Epidermal melanocyte (primary cell): ENCODE data around the gene SYNC.

Source experiments
- DNase-seq: peaks from one replicate; pipeline ENCODE4 v3.0.0; 2011; ENCODE audit warnings: low spot score; ENCODE audit not compliant: insufficient read length

SYNC gene

DNA sequence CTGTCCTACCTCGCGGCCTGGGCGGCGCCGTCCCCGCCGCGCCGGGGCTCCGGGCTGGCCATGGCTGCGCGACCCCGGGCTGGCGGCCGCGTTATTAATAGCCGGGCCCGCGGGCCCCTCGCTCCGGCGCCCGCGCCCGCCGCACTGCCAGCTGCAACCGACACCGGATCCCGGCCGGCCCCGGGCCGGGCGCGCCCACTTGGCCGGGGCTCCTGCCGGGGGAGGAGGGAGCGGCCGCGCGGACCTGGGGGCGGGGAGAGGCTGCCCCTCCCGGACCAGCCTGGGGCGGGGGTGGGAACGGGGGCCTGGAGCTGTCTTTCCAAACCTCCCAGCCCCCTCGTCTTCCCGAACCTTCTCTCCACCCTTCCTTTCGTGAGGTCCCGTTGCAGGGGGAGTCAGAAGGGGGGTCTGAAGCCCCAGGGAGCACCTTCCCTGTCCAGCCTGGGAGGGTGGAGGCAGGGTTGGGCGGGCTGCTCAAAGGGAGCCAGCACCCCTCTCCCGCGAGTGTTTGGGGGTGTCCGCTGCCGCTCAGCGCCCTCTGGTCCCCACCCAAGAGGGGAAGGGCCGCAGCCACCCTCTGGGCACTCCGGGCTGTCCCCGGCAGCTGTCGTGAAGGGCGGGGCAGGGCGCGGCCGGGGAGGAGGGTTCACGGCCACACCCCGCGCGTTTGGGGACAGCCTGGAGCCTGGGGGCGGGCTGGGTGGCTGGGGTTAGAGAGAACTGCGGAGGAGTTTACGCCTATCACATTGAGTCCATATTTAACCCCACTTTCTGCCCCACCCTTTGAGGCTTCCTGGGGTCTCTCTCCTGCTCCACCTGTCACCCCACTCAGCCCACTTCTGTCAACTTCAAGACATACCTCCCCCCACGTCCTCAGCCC, at the start of gene SYNC:
Gene SYNC, minus strand, starts transcription at position 172 of the 880 bp plus-strand sequence. Its CDS starts 110 bp downstream, at position 62.
- peak; percentile 48 for DNase-seq

DNA sequence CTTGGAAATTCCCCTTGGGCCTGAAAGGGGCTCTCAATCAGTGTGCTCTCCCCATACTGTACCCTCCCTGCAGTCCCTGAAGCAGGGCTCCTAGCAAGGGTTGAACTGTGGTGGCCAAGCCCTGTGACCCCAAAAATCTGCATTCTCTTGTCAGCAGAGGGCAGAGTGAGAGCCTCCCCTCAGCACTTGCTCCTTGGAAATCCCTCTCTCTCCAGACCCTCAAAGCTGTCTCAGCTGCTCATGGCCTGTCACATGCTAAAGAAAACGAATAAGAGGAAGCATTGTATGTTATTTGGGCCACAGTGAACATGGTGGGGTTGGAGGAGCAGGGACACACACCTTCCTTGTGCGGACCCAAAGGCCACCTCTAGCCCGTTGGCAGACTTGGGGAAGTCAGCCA, 47.2 kb upstream of the SYNC start:
- no peak for DNase-seq

DNA sequence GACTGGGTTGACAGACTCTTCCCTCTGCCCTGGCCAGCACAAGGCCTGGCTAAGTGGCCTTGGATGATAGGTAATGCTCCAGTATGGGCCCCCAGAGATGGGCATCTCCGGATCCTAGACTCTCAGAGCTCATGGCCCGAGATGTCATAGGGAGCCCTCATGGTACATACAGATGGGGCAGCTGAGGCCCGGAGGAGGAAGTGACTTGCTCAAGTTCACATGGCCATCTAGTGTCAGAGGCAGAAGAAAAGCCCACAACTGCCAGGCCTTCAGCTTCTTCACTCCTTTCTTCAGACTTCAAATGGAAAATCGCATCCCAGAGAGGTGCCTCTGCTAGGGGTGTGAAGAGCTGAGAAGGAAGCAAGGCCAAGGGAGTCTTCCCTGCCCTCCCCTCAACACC, 46.8 kb upstream of the SYNC start:
- DNase-seq = no peak

DNA sequence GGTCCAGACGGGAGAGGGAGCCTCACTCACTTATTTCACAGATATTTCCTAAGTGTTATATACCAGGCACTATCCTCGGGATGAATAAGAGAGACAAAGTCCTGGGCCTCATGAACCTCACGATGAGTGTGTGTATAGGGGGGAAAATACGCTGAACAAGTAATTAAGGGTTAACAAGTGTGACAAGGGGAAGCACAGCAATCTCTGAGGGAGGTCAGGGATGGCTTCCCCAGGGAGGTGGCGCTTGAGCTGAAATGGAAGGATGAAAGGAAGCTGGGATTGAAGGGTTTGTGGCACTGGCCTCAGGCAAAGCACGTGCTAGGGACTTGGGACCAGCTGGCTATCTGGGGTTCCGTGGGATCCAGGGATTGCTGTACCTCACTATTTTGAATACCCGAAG, 46.4 kb upstream of the SYNC start:
- no peak for DNase-seq

DNA sequence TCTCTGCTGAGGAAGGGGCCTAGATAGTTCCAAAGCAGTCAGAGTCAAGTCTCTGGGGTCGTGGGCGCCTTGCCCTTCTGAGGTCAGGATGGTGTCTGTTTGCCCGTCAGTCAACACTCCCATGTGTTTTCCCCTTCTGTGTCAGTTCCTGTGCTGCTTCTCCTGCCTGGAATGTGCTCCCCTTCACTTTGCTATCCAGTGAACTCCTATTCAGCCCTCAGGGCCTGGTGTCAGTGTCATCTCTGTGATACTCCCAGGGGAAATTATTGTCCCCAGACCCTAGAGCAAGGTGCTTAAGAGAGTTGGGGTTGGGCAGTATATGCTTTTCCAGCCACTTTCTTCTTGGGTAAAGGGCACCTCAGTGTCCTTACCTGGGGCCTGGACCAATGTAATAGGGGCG, 45.8 kb upstream of the SYNC start:
- DNase-seq = no peak

DNA sequence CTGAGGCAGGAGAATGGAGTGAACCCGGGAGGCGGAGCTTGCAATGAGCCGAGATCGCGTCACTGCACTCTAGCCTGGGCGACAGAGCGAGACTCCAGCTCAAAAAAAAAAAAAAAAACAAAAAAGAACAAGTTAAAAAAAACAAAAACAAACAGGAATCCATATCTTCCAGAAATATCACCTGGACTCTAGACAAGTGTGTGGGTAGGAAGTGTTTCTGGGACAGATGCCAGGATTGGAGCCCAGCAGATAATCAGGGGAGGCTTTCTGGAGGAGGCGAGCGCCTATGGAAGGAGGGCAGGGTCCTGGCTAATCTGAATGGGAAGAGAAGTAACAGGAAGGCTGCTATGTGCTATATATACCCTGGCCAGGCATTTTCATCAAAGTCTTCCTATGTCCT, 43.6 kb upstream of the SYNC start:
- DNase-seq = no peak

DNA sequence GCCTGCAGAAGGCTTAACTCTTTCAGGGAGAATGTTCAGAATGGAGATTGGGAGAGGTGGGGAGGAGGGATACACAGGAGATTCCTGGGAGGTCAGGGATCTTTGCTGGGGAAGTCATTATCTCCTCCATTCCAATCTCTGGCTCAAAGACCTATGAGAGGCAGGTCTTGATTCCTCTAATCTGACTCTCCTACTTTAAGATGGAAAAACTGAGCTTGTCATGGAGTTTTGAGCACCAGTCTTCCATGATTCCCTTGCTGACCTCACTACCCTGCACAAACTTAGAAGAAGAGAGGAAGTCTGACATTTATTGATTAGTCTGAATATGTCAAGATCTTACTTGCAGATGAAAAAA, 41.5 kb upstream of the SYNC start:
- no peak for DNase-seq

DNA sequence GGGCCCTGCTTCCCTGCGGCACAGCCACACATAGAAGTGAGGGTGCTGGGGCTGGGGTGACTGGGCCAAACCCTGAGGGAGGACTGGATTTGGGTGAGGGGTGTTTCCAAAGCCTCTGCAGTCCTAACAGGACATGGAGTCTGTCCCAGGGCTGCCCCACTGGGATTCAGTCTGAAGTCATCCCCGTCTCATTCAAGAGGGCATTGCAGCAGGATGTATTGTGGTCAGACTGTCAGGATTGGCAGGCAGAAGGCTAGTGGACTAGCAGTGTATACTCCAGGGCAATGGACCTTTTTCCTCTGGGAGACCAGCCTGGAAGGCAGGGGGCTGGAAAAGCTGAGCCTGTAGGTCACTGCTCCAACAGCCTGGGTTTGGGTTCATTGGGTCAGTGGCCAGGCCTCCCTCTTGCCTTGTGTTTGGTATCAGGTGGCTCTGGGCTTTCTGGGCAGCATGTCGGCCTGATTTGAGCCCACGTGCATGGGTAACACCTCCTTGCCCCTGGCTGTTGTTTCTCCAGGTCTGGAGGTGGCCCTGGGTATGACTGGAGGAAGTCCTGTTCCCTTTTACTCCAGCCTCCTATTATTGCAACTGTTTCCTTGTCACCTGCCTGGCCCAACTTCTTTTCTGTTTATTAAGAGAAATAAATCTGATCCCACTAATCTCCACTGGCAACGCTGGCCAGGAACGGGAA, 41.0 kb upstream of the SYNC start:
- DNase-seq = no peak

DNA sequence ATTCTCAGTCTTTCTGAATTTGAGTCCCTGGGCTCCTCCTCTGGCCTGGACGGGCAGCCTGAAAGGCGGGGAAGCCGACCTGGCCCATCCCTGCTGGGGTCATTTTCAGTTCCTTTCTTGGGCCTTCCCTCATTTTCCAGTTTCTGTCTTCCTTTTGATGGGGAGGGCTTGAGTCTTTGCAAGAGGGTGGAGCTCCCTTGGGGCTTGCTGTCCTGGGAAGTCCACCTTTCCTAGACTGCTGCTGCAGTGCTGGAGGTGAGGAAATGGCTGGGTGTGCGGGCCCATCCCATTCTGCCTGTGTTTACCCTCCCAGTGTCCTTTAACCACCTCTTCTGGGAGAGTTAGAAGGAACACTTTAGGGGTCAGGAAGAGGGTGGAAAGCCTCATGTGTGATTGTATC, 40.4 kb upstream of the SYNC start:
- no peak for DNase-seq

DNA sequence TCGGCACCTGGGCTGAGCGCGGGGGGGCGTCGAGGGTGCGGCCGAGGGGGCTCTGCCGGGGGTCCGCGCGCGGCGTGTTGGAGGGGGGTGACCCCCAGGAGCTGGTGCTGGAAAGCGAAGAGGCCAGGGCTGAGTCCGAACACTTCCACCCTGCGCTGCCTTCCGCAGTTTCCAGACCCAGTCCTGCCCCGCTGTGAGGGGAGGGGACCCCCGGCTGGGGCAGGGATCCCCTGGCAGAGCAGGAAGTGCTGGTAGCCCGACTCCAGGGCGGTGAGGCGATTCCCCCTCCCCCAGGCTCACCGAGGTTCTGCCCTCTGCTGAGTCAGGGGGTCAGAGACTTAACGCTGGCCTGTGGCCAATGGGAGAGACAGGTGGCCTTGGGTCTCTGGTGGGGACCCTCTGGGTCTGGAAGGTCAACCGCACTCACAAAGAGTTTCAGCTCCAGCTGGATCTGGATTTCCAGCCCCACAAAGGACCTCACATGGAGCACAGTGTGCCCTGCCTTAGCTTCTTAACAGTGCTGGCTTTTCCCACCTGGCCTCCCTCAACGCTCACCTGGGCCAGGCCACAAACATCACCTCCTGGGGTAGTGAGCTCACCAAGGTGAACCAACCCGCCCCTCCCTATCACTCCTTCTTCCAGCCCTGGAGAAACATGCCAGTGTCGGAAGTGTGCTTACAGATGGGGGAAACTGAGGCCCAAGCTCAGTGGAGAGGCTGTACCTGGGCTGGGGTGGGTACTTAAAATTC, 39.8 kb upstream of the SYNC start:
- no peak for DNase-seq

DNA sequence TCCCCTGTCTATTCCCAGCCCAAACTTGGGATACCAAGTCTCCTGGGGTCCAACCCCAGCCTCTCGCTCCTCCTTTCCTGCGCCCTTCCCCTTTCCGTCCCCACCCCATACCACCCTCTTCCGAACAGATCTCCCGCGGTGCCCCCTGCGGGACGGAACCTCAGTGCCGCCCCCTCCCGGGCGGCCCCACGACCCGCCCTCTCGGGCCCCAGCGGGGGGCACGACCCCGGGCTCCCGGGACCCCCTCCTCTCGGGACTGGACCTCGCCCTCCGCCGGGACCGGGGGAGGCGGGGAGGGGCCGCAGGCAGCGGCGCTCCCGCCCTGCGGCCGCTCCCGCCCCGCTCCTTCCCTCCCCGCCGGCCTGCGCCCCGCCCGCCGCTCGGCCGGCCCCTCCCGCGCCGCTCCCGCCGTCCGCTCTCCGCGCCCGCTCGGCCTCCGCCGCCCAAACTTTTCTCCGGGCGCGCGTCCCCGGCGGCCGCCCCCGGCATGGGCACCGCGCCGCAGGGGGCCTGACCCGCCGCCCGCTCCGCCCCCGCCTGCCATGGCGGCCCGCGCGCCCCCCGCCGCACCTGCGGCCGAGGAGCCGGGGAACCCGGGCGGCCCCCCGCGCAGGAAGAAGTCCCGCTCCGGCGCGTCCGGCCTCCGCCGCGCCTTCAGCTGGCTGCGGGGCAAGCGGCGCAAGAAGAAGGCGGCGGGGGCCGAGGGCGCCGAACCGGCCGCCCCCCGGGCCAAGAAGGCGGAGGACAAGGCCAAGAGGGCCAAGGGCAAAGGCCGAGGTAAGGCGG, 39.0 kb upstream of the SYNC start:
- DNase-seq = peak; percentile 65

DNA sequence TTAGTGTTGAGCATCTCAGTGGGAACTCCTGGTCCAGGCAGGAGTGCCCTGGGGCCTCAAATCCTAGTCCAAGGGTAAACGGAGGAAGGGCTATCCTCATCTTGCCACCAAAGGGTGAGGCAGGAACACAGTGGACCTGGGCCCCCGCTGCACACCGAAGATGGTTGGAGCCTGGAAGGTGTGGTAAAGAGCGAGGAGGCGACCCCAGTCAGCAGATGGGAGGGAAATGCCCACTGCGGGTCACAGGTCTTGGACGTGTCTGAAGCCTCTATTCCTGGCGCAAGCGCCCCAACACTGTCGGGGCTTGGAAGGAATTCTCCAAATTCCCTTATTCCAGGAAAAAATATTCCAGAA, 38.5 kb upstream of the SYNC start:
- DNase-seq = no peak

DNA sequence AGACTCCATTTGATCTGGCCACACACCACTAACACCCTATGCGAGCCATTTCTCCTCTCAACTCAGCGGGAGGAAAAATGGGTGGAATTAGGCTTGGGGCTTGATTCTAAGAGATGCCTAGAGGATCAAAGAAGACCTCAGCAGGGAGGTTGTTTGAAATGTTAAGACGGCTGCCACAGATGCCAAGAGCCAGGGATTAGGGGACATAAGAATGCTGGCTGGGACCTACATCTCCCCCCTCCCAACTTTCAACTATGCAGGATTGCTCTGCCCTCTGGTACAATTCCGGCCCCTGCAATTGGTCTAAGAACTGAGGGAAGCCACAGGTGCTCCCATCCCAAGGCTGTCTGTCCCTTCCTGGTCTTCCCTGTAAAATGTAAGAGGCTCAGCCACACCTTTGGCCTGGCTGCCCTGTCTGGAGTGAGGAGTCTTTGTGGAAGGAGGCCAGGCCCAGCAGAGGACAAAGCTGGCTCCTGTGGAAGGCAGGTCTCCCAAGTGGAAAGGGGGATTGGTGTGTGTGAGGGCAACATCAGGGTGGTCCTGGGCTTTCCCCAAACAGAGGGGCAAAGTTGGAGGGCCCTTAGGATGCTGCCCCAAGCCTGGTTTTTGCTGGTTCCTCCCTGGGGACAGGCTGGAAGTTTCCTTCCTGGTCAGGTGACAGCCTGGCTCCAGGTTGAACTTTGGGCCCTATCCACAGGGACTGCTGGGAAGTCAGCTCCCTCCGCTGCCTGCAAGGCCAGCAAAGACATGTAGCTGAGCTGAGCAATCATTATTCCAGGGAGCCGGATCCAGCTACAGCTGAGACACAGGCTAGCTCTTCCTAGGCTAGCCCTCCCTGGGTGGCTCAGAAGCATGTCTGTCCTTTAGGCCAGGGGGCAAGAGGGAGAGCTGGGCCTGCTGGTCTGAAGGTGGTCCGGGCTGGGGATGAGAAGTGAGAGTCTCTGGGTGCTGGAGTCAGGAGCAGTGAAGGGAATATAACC, 34.5 kb upstream of the SYNC start:
- DNase-seq = no peak

DNA sequence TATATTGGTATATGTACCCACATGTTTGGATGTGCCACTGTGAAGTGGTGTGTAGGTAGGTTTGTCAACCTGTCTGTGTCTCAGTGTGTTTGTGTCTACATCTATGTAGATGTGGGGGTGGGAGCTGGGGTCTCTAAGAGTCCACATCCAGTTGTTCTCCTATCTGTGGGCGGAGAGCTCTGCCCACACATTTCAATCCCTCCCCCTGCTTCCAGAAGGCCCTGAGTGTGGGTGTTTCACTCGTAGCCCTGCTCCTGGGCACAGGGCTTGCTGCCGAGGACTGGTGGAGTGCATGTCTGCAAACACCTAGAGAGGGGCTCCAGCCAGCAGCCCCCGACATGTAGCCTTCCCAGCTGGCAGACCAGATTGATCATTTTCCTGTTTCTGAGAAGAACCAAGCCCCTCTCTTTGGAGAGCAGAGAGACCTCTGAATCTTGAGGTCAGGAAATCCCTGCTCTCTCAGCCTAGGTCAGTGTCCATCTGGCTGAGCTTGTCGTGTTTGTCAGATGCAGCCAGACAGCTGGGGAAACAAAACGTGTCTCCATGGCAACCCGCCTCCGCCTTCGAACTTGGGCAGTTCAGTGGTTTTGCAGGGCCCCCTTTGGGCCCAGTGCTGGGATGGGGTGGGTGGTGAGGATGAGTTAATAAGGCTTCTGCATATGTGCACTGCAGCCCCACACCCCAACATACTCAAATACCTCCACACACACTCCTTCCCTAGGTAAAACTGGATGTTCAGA, 31.2 kb upstream of the SYNC start:
- DNase-seq = no peak

DNA sequence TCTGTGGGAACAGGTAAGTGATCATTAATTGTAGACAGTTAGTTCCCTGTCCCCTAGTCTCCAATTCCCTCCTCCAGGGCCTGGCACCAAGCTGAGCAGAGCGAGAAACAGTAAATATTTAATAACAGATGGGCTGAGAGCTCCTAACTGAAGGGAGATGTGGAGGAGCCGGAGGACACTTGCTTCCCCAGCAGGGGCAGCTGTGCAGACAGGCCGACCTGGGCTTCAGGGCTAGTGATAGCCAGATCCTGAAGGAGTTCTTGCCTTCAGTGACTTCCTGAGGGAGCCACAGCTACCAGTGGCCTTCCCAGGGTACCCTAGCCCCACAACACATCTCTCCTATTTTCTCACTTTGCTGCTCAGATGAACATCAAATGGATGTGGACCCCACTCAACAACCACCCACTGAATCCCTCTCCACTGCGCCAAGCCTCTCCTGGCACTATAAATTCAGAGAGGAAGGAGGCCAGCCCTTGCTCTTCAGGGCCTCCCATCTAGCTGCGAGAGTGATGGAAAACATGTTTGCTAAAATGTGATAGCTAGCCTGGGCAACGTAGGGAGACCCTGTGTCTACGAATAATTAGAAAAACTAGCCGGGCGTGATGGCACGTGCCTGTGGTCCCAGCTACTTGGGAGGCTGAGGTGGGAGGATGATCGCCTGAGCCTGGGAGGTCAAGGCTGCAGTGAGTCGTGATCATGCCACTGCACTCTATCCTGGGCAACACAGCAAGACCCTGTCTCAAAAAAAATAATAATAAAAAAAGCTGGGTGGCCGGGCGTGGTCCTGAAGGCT, 26.9 kb upstream of the SYNC start:
- no peak for DNase-seq

DNA sequence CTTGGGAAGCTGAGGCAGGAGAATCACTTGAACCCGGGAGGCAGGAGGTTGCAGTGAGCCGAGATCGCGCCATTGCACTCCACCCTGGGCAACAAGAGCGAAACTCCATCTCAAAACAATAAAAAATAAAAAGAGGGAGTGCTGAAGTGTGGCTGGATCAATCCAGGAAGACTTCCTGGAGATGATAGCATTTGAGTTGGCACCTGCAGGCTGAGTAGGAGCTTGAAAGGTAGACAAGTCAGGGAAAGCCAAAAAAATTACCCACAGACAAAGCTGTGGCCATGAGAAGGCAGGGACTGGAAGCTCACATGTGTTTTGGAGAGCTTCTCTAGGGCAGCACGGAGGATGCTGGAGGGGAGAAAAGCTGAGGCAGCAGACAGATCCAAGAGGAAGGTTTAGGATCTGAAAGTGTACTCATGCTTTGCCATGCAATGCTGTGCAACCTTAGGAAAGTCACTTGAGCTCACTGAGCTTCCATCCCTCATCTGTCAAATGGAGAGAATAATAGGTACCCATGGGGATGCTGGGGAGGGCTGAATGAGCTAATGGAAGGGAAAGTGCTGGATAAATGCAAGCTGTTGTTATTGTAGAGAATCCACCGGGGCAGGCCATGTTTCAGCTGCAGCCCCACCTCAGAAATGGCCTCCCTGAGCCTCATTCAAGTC, 26.0 kb upstream of the SYNC start:
- no peak for DNase-seq

DNA sequence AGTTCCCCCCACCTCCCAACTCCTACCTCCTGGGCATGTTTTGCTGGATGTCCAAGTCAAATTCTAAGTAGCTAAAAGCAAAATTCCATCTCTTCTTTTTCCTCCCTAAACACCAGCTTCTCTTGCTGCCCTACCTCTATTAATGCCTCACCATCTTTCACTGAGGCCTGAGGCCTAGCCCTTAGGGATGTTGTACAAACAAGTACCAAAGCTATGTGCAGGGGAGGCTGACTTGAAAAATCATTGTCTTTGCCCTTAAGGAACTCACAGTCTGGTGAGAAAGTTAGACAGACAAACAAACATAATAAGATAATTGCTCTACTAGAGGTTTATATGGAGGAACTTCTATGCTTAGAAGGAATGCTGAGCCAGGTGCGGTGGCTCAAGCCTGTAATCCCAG, 25.3 kb upstream of the SYNC start:
- no peak for DNase-seq

DNA sequence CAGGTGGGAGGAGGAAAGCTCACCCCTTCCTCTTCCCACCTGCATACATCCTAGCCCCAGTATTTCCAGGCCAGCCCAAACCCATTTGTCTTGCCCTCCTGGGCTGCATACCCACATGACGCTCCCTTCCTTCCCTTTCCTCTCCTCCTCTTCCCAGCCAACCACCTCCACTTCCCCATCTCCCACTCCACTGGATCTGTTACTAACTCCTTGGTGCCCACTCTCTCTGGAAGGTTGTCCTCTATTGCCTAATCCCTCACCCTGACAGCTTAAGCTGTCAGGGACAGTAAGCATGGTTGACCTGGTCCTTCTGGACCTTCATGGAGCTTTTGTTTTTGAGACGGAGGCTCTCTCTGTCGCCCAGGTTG, 23.0 kb upstream of the SYNC start:
- DNase-seq = no peak
